Sigmoid colon (tissue), 4 donors: ENCODE results near the gene CAMSAP3.

Source experiments
- CTCF ChIP-seq, 4 experiments: fragments of 450-650 bp in 3 of 4; fragments of 200-600 bp in 1 of 4; IDR thresholded peaks; one replicate each; pipeline ENCODE4 v1.5.1; 2016 to 2019; ENCODE audit warnings: antibody characterized with exemption in 4 of 4, mild to moderate bottlenecking in 3 of 4, moderate library complexity in 2 of 4
- EP300 ChIP-seq, 4 donors: sonication (generic); formaldehyde crosslinking; IDR thresholded peaks; one replicate each; pipeline ENCODE4 v1.6.1; 2017; ENCODE audit warnings: antibody characterized with exemption in 4 of 4
- POLR2A ChIP-seq, 2 donors: fragments of 450-650 bp; IDR thresholded peaks; one replicate each; pipeline ENCODE4 v1.6.1; 2016; ENCODE audit warnings: antibody characterized with exemption in 2 of 2, mild to moderate bottlenecking in 2 of 2, moderate library complexity in 2 of 2
- POLR2AphosphoS5 ChIP-seq, 4 donors: sonication (generic); formaldehyde crosslinking; IDR thresholded peaks; one replicate each; pipeline ENCODE4 v1.6.1; 2017; ENCODE audit warnings: antibody characterized with exemption in 4 of 4

DNA sequence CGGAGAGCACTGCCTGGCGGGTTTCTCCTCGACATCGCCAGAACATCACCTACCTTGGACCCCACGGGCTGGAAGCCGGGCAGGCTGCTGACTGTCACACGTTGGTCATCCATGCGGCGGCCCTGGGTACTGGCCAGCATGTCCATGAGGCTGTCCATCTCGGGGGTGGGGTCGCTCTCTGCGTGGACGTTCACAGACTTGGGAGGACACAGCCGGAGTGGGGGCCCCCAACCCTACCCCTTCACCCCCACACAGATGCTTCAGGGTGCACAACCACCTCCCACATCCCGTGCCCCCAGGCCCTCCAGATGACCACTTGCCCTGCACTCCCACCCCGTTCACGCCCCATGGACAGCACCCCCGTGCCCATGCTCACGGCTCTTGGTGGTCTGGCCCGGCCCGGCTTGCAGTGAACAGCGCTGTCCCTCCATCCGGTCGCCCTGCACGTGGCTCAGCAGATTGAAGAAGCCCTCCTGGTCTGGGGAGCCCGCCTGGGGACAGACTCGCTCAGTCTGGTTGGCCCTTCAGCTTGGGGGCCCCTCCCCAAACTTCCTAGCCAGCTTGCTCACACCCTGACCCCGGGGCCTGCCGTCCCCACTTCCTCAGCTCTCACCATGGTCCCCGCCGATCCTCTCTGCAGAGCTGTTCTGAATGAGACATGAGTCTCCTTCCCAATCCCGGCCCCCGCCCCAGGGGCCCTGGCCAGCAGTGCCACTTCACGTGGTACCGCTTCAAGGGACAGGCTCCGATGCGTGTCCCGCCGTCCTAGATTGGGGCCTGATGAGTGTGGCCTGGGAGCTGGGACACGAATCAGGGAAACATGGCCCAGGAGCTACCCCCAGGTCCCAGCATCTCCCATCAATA lies 36.9 kb downstream of the CAMSAP3 start:
- no peak for TF ChIP-seq CTCF (IDR thresholded peaks at IDR 0.05)
- TF ChIP-seq POLR2A (IDR thresholded peaks at IDR 0.05) = no peak
- TF ChIP-seq EP300 (IDR thresholded peaks at IDR 0.05) = no peak
- TF ChIP-seq POLR2AphosphoS5 (IDR thresholded peaks at IDR 0.05) = no peak
